Skeletal muscle cell (primary cell): Measurements from ENCODE around the gene ULBP3.
"Not testable (repeated sequence)": the region's sequence is repeated elsewhere in the genome, so short reads cannot be mapped to it uniquely, and the experiment has no call there.

Source experiments
- DNase-seq: peaks from one replicate; pipeline ENCODE4 v3.0.0-alpha.2; 2010; ENCODE audit warnings: low read depth
- H3K4me3 ChIP-seq: 2 replicates; pipeline ENCODE4 v1.5.1; 2011; ENCODE audit warnings: low read depth, mild to moderate bottlenecking, control low read depth, low read length, moderate library complexity

Gene ULBP3

GRCh38 chr6:150024021-150024420, 44.9 kb downstream of the ULBP3 start:
- not testable (repeated sequence) for DNase-seq, H3K4me3 ChIP-seq

GRCh38 chr6:150021870-150022269, 47.1 kb downstream of the ULBP3 start:
- DNase-seq, H3K4me3 ChIP-seq: not testable (repeated sequence)

GRCh38 chr6:150018846-150019580, 49.9 kb downstream of the ULBP3 start:
- DNase-seq = no peak
- H3K4me3 ChIP-seq = no peak overlapping the region

GRCh38 chr6:150017186-150017521, 51.8 kb downstream of the ULBP3 start:
- not testable (repeated sequence) for H3K4me3 ChIP-seq, DNase-seq

GRCh38 chr6:150016324-150017185, 52.4 kb downstream of the ULBP3 start:
- no peak overlapping the region for H3K4me3 ChIP-seq
- DNase-seq = no peak

- not testable (repeated sequence) for H3K4me3 ChIP-seq, DNase-seq
Observed at GRCh38 chr6:150015281-150016001, 53.5 kb downstream of the ULBP3 start.

GRCh38 chr6:150014623-150015280, 54.2 kb downstream of the ULBP3 start:
- DNase-seq, H3K4me3 ChIP-seq: not testable (repeated sequence)

GRCh38 chr6:150013785-150014622, 54.9 kb downstream of the ULBP3 start:
- not testable (repeated sequence) for DNase-seq, H3K4me3 ChIP-seq

GRCh38 chr6:150012846-150013784, 55.8 kb downstream of the ULBP3 start:
- DNase-seq, H3K4me3 ChIP-seq: not testable (repeated sequence)
